Suppressor macrophage (primary cell): ENCODE results near the gene SAXO2.
"Not testable (repeated sequence)": the region's sequence is repeated elsewhere in the genome, so short reads cannot be mapped to it uniquely, and the experiment has no call there.

Experiments
- DNase-seq, 4 experiments: peaks; one replicate each; pipeline ENCODE4 v3.0.0-alpha.2; 2020 to 2022

The SAXO2 gene

DNA sequence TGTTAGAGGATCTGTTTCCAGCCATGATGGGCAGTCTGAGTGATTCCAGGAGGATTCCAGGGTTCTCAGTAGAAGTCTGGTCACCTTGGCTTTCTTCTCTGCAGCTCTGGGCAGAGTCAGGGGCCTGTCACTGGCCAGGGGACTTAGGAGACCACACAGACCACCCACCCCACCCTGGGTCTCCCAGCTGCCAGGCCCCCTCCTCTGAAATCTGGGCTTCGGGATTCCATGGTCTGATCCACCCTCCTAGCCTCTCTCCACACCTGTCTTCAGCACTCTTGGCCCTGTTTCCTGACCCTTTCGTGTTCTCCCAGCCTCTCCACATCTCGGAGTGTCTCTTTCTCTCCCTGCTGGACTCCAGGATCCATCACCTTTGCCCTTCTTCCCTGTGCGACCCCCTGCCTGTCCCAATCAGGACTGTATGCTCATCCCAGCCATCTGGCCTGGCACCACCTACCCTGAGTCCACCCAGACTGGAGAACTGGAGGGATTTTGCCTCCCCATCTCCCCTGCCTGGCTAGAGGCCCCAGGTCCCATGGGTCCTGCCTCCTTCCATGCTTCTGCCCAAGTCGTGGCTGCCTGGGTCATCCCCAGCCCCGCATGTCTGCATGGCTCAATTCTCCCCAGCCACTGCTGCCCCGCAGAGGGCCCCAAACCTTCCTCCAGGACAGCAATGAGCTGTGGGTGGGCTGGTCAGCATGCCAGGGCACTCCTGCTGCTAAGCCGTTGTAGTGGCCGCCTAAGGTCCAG lies 52.3 kb downstream of the SAXO2 start:
- no peak for DNase-seq

DNA sequence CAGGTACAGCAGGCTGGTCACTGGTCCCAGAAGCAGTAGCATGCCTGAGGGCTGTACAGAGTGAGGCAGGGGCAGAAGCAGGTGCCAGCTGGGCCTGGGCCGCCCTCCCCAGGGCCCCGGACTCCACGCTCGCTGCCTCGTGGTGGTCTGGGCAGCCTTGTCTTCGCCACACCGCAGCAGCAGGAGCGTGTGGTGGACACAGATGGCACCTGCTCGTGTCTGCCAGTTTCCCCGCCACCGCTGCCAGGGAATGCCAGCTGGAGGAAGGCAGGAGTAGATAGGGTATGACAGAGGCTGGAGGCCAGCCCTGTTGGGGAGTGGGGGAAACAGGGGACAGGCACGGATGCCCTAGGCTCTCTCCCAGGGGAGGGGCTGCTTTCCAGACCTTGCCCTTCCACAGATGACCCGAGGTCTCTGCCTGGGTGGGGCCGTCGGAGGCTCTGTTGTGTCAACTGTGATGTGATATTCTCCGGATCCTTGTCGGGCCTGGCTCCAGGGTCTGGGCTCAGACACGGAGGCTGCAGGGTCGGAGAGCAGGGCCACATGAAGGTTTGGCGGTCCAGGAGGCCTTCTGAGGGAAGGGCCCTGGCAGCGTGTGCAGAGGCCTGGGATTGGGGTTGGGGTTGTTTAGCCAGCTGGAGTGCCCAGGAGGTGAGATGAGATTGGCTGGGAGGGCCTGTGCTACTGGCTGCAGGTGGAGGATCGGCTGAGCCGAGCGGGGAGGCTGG lies 53.1 kb downstream of the SAXO2 start:
- no peak for DNase-seq

DNA sequence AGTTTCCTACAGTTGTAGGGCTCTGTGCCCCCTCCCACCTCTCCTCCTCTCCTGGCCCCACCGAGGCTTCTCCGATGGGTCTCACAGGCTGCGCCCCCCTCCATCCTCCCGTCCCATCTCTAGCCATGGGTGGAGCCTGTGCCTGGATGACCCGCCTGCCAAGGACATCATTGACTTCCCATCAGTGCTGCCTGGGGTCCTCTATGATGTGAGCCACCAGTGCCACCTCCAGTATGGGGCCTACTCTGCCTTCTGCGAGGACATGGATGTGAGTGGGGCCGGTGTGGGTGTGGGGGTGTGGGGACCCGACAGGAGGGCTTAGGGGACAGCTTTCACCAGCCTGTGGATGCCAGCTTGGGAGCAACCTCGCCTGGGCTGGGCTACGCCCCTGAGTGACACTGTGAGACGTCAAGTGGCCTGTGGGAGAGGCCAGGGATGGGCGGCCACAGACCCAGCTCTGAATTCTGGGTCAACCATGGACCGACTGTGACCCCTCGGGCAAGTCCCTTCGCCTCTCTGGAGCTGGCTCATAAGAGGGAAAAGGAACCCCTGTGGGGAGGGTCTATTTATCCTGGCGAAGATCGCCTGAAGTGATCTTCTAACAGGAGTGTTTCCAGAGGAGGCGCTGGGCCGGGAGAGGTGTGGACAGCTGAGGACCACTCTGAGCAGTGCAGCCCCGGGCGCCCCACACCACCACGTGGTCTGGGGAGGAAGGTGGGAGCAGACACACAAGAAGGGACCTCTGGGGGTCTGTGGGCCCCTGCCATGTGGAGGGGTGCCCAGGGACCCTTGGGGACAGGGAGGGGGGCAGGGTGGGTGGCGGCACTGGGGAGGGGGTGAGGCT lies 53.9 kb downstream of the SAXO2 start:
- not testable (repeated sequence) for DNase-seq

DNA sequence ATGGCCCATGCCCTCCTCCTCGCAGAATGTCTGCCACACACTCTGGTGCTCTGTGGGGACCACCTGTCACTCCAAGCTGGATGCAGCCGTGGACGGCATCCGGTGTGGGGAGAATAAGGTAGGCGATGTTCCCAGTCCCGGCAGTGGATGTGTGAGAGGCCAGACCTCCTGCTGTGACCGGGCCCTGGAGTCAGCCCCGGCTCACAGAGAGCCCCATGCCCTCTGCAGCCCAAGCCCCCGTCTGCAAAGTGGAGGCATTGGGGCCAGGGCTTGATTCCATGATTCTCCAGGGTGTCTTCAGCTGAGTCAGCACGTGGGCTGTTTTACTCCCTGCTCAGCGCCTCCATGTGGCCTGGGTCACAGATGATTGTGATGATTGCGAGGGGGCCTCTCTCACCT lies 54.5 kb downstream of the SAXO2 start:
- no peak for DNase-seq

DNA sequence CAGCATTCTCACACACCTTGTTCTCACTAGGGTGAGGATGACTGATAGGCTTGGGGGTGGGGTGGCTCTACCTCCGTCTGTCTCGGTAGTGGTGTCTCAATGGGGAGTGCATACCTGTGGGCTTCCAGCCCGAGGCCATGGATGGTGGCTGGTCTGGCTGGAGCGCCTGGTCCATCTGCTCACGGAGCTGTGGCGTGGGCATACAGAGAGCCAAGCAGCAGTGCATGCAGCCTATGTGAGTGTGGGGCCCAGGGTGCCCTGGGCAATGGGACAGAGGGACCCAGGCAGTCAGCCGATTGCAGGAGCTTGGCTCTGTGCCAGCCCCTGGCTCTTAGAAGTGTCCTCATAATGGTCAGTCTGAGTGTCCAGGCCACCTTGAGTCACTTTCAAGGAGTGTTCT lies 54.9 kb downstream of the SAXO2 start:
- DNase-seq, result not testable (repeated sequence)

DNA sequence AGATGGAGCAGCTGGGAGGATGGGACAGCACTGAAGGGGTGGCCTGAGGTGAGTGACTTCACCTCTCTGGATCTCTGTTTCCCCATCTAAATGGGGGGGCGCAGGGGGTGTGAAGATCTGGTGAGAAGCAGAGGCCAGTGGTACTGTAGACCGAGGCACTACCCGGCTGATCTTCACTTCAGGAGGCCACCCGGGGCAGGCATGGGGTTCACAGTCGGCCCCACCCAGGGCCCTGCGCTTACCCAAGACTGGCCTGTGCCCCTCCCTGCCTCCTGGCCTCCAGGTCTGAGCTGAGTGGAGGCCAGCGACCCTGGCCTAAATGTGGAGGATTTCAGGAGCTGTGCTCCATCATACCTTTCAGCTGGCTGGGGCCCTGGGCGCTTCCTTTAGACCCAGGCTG lies 55.7 kb downstream of the SAXO2 start:
- DNase-seq, result not testable (repeated sequence)

DNA sequence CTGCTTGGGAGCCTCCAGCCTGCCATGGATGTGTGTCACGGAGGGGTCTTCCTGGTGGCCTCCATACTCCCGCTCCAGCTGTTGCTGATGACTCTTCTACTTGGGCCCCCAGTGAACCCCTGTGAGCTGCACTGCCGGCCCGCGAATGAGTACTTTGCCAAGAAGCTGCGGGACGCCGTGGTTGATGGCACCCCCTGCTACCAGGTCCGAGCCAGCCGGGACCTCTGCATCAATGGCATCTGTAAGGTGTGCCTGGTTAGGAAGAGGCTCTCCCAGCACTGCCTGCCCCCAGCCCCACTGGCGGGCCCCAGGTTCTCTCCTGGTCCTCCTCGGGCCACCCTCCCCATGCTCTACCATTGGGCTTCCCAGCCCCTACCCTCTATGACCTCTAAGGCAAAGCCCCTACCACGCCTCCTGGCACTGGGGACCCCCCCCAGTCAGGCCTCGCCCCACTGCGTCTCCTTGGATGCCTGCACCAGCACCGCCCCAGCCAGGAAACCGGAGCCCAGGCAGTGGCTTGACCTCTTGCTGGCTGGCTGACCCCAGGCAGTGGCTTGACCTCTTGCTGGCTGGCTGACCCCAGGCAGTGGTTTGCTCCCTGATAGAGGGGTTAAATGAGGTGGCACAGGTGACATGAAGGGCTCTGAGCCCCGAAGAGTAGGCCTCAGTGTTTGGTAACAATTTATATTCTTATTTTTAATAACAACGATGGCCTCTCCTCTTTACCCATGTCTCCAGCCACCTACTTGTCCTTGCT lies 57.1 kb downstream of the SAXO2 start:
- not testable (repeated sequence) for DNase-seq

DNA sequence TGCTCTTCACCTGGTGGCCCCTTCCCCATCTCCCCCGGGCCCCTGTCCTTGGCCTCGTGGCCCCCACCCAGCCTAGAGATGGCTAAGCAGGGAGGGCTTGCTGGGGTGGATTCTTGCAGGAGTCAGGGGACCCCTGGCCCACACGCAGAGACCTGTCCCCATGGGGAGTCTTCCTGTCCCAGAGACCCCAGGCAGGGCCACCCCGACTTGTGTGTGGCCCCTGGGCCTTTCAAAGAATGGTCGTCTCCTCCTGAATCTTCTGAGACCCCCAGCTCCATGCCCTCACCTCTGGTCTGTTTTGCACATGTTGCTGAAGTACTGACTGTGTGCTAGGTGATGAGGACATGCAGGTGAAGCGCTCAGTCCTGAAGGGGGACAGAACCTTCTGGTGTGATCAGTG lies 58.2 kb downstream of the SAXO2 start:
- not testable (repeated sequence) for DNase-seq

DNA sequence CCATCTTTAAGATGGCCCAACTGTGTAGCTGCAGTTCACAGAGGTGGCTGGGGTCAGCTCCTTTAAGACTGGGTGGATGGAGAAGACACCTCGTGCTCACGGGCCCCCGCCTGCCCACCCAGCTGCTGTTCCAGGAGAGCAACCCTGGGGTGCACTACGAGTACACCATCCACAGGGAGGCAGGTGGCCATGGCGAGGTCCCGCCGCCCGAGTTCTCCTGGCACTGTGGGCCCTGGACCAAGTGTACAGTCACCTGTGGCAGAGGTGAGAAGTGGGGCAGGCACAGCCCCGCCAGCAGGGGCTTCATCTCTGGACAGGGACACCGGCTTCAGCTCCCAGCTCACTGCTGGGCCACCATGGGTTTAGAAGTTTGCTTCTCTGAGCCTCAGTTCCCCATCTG lies 59.9 kb downstream of the SAXO2 start:
- not testable (repeated sequence) for DNase-seq

DNA sequence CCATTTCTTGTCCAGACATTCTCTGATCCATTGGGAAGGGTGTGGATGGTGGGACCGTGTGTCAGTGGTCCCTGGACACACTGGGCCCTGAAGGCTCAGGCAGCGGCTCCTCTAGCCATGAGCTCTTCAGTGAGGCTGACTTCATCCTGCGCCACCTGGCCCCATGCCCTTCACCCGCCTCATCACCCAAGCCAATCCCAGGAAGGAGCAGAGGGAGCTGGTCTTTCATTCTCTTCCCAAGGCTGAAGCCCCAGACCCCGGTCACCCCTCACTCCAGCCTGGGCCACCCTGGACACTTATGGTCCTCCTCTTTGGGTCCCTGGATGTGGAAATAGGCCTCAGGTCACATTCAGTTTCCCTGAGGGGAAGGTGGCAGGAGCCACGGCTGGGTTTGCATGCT lies 62.2 kb downstream of the SAXO2 start:
- DNase-seq, result not testable (repeated sequence)

DNA sequence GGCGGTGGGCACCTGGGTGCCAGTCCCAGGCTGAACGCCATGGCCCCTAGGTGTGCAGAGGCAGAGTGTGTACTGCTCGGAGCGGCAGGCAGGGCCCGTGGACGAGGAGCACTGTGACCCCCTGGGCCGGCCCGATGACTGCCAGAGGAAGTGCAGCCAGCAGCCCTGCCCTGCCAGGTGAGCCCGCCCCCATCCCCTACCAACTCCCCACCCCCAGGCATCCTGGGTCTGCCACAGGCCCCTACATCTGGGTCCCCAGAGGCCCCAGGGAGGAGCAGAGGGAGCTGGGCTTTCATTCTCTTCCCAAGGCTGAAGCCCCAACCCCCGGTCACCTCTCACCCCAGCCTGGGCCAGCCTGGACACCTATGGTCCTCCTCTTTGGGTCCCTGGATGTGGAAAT lies 63.0 kb downstream of the SAXO2 start:
- not testable (repeated sequence) for DNase-seq

DNA sequence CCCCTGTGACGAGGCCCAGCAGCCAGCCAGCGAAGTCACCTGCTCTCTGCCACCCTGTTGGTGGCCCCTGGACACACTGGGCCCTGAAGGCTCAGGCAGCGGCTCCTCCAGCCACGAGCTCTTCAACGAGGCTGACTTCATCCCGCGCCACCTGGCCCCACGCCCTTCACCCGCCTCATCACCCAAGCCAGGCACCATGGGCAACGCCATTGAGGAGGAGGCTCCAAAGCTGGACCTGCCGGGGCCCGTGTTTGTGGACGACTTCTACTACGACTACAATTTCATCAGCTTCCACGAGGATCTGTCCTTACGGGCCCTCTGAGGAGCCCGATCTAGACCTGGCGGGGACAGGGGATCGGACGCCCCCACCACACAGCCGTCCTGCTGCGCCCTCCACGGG lies 64.3 kb downstream of the SAXO2 start:
- DNase-seq, result not testable (repeated sequence)

DNA sequence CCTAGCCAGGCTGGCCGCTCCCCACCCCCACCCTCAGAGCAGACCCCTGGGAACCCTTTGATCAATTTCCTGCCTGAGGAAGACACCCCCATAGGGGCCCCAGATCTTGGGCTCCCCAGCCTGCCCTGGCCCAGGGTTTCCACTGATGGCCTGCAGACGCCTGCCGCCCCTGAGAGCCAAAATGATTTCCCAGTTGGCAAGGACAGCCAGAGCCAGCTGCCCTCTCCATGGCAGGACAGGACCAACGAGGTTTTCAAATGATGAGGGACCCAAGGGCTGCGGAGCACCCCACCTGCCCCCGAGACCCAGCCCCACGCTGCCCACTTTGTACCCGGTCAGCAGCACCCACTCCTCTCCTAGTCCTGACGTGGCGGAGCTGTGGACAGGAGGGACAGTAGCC lies 64.8 kb downstream of the SAXO2 start:
- DNase-seq, result not testable (repeated sequence)

DNA sequence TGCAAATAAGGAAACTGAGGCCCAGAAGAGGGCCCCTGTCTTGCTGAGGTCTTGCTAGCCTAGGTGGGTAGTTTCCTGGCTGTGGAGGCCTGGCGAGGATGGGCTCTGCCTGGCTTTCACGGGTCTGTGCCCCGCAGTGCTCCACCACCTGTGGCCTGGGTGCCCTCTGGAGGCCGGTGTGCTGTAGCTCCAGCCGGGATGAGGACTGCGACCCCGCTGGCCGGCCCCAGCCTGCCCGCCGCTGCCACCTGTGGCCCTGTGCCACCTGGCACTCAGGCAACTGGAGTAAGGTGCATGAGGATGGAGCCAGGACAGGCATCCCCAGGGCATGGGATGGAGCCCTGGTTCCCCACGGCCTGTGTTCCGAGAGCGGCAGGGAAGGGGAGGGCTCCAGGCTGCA lies 66.4 kb downstream of the SAXO2 start:
- DNase-seq, result not testable (repeated sequence)

DNA sequence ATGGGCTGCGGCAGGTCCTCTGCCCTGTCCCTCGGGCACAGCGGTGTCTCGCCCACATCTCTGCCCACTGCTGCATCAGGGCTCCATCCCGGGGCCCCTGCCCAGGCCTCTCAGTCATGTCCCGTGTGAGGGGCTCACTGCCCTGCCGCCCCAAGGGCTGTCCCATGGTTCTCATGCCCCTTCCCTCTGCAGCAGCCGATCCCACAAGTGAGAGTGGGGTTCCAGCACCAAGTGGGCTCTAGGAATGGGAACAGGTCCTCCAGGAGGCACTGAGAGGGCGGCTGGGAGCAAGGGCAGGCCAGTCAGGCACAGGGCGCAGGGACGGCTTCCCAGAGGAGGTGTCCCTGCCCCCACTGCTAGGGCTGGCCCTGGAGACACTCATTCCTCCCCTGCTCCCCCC lies 68.3 kb downstream of the SAXO2 start:
- not testable (repeated sequence) for DNase-seq

DNA sequence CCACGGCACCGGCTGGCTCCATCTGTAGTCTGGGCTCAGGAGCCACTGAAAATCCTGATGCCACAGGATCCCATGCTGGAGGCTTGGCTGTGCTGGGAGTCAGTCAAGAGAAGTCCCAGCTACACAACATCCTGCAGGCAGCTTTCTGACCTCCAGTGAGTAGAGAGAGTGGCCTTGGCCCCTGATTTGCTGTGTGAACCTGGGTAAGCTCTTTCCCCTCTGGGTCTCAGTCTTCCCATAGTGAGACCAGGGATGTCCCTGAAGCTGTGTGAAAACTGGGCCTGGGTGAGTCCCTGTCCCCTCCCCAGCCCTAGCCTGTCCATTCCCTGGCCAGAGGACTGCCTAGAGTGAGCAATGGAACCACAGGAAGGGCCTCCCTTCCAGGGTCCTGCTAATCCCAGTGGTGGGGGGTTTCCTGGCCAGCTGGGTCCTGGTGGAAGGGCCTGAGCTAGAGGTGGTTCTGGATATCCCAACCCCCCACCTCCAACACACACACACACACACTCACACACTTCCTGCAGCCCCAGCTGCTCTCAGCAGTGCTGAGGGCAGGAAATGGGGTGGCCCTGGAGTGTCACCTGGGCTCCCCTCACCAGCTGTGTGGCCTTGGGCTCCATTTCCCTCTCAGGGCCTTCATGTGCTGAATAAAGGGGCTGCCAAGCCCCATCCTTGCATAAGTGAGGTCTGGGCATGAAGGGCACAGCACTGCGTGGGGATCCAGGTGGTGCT lies 69.1 kb downstream of the SAXO2 start:
- not testable (repeated sequence) for DNase-seq

DNA sequence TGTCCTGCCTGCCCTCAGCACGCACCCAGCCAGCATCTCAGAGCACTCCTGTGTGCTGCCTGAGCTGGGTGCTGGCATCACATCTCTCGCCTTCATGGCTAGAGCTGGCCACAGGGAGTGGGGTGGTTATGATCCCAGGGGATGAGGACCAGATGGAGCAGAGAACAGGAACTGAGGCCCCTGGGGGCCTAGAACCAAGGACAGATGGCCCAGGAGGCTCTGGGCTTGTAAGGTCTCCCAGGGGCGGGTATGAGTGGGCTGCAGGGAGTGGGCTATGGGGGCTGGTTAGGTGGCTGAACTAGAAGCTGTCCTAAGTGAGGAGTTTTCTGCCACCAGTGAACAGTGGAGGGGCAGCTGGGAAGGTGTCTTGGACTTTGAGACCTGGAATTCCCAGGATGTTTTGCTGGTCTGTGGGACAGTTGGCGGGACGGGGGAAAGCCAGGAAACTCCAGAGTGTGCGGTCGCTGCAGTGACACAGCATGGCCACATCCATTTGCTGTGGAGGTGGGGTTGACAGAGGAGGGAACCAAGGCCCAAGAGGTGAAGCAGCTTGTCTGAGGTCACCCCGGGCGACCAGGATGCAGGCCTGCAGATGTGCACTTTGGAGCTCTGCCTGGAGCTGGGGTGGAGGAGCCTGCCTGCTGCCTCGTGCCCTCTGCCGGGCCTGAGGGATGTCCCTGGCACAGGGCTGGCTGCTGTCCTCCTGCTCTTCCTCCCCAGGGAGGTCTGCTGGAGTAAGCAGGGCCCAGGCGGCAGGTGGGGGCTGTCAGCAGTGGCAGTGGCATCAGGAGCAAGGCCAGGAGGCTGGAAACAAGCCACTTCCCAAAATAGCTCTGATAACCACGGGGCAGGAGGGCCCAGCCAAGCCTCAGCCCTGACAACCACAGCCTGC lies 70.3 kb downstream of the SAXO2 start:
- not testable (repeated sequence) for DNase-seq

DNA sequence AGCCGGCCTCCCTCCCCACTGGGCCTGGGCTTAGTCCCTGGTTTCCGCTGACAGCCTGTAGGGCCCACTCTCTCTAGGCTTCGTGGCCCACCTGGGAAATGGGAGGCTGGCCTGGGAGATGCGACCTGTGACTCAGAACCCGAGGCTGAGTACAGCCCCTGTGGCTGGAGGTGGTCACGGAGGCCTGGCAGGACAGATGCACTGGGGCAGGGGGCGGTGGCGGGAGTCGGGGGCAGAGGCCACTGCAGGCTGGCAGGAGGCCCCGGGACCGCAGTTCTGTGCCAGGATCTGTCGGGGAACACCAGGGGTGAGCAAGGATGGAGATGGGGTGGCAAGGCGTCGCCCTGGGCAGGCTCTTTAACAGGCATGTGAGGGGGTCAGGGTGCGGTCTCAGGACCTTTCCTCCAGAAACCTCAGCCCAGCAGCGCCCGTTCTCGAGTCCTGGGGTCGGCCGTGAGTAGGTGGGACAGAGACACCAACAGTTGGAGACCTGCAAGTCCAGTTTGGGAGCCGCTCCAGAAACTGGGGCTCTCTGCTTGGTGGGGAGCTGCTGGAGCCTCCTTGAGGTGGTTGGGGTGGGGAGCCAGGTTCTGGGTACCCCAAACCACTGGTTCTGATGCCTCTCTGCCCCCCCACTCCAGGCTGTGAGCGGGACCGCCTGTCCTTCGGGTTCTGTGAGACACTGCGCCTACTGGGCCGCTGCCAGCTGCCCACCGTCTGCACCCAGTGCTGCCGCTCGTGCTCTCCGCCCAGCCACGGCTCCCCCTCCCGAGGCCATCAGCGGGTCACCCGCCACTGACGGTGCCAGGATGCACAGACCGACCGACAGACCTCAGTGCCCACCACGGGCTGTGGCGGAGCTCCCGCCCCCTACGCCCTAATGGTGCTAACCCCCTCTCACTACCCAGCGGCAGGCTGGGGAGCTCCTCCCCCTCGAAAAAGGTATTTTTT lies 71.3 kb downstream of the SAXO2 start:
- DNase-seq, result not testable (repeated sequence)
